Vagina (tissue), 2 donors: Measurements from ENCODE around the gene CD63. TPM values are rescaled to one million over a fixed set of nuclear protein-coding genes. Genes with fewer than 3 reads are reported as not detected.

Experiments
- DNase-seq, 2 donors: peaks; one replicate each; pipeline ENCODE4 v3.0.0-alpha.2; 2017; ENCODE audit errors: extremely low spot score in 2 of 2
- H3K27ac ChIP-seq: fragments of 200-600 bp; sonication (generic); one replicate; pipeline ENCODE4 v1.5.1; 2019
- H3K27me3 ChIP-seq: fragments of 200-600 bp; sonication (generic); one replicate; pipeline ENCODE4 v1.5.1; 2019
- H3K36me3 ChIP-seq, 2 donors: fragments of 200-600 bp; sonication (generic); one replicate each; pipeline ENCODE4 v1.5.1; 2017 to 2019
- H3K4me1 ChIP-seq: fragments of 200-600 bp; sonication (generic); one replicate; pipeline ENCODE4 v1.5.1; 2019
- H3K4me3 ChIP-seq, 2 donors: fragments of 200-600 bp; sonication (generic); 1 replicate in 1 of 2; 2 replicates in 1 of 2; pipeline ENCODE4 v1.5.1; 2016 to 2019
- H3K9me3 ChIP-seq: fragments of 200-600 bp; sonication (generic); one replicate; pipeline ENCODE4 v1.5.1; 2019
- POLR2A ChIP-seq, 2 donors: fragments of 450-650 bp; IDR thresholded peaks; one replicate each; pipeline ENCODE4 v1.6.1; 2017; ENCODE audit warnings: antibody characterized with exemption in 2 of 2, mild to moderate bottlenecking in 2 of 2, moderate library complexity in 2 of 2
- POLR2AphosphoS5 ChIP-seq, 2 donors: sonication (generic); formaldehyde crosslinking; IDR thresholded peaks; one replicate each; pipeline ENCODE4 v1.9.0; 2017; ENCODE audit warnings: antibody characterized with exemption in 2 of 2, mild to moderate bottlenecking in 2 of 2, low read depth in 1 of 2; ENCODE audit not compliant: insufficient read depth in 1 of 2
- intact Hi-C: fragments of 100-400 bp; cut with DNase I; formaldehyde crosslinking; loops from one replicate; pipeline ENCODE4 v1.15.1; 2023
- total RNA-seq: library from RNA; depleted of rRNA; stranded (reverse); fragments of >200 nt; gene quantifications from one replicate; pipeline ENCODE4 v1.2.3, GENCODE V29; 2016
- TF ChIP-seq, protein P1 (sequence below), 3 experiments: fragments of 450-650 bp in 2 of 3; fragments of 200-600 bp in 1 of 3; sonication (generic) in 1 of 3; IDR thresholded peaks; one replicate each; pipeline ENCODE4 v1.5.1; 2017 to 2019; ENCODE audit warnings: antibody characterized with exemption in 3 of 3, mild to moderate bottlenecking in 2 of 3, moderate library complexity in 2 of 3

The CD63 gene
- total RNA-seq, 1 donor from 2014 or later, result 568 TPM

DNA sequence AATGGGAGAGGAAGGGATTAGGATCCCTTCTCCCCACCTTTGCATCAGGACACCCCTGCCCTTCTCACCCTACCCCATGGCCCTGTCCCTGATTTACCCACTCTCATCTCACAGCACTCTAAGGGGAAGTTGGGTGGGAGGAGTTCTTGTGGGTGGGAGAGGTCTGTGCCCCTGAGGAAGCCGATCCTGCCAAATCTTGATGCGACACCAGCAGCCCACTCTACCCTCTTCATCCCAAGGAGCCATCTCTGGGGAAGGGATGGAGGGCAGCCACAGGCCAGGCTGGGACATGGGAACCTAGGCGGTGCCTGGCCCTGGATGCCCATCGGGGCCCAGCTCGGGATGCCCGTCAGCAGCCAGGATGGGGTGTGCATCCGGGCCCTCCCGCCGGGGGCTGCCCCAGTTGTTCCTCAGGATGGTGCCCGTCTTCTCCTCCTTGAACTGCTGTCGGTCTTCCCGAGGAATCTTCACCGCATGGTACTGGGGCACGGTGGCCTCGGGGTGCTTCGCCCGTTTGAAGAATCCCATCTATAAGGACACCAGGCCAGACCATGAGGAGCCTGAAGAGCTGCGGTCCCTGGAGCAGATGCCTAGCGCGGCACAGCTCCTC lies 43.9 kb downstream of the CD63 start:
- Histone ChIP-seq H3K4me1 (peaks cover 12% of the 10 kb centered on the region), H3K4me3 (no peak overlapping the region), H3K9me3 (no peaks in the 10 kb centered on the region), H3K27ac (no peak overlapping the region), H3K36me3 (no peaks in the 10 kb centered on the region), H3K27me3 (no peaks in the 10 kb centered on the region)
- DNase-seq, result no peak
- TF ChIP-seq, protein P1, sequence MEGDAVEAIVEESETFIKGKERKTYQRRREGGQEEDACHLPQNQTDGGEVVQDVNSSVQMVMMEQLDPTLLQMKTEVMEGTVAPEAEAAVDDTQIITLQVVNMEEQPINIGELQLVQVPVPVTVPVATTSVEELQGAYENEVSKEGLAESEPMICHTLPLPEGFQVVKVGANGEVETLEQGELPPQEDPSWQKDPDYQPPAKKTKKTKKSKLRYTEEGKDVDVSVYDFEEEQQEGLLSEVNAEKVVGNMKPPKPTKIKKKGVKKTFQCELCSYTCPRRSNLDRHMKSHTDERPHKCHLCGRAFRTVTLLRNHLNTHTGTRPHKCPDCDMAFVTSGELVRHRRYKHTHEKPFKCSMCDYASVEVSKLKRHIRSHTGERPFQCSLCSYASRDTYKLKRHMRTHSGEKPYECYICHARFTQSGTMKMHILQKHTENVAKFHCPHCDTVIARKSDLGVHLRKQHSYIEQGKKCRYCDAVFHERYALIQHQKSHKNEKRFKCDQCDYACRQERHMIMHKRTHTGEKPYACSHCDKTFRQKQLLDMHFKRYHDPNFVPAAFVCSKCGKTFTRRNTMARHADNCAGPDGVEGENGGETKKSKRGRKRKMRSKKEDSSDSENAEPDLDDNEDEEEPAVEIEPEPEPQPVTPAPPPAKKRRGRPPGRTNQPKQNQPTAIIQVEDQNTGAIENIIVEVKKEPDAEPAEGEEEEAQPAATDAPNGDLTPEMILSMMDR (IDR thresholded peaks at IDR 0.05), result no peak
- no peak for TF ChIP-seq POLR2A (IDR thresholded peaks at IDR 0.05)
- intact Hi-C loops, result no loop called here

DNA sequence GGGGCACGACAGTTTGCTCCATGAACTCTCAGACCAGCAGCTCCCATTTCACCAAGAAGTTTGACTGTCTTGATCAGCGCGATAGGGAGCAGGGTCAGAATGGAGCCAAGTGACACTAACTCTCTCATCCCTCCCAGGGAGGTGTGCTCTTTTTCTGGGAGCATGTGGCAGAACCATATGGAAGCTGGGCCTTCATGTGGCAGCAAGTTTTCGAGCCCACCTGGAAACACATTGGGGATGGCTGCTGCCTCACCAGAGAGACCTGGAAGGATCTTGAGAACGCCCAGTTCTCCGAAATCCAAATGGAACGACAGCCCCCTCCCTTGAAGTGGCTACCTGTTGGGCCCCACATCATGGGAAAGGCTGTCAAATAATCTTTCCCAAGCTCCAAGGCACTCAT lies 45.1 kb downstream of the CD63 start:
- intact Hi-C loops, result no loop called here
- Histone ChIP-seq H3K27ac (no peak overlapping the region), H3K27me3 (no peaks in the 10 kb centered on the region), H3K9me3 (no peaks in the 10 kb centered on the region), H3K4me3 (no peak overlapping the region), H3K4me1 (peaks cover 12% of the 10 kb centered on the region), H3K36me3 (no peaks in the 10 kb centered on the region)
- DNase-seq, result no peak
- TF ChIP-seq POLR2AphosphoS5 (IDR thresholded peaks at IDR 0.05; ENCODE audit: insufficient read depth in 1 of 2, low read depth in 1 of 2), result no peak
- no peak for TF ChIP-seq POLR2A (IDR thresholded peaks at IDR 0.05)

DNA sequence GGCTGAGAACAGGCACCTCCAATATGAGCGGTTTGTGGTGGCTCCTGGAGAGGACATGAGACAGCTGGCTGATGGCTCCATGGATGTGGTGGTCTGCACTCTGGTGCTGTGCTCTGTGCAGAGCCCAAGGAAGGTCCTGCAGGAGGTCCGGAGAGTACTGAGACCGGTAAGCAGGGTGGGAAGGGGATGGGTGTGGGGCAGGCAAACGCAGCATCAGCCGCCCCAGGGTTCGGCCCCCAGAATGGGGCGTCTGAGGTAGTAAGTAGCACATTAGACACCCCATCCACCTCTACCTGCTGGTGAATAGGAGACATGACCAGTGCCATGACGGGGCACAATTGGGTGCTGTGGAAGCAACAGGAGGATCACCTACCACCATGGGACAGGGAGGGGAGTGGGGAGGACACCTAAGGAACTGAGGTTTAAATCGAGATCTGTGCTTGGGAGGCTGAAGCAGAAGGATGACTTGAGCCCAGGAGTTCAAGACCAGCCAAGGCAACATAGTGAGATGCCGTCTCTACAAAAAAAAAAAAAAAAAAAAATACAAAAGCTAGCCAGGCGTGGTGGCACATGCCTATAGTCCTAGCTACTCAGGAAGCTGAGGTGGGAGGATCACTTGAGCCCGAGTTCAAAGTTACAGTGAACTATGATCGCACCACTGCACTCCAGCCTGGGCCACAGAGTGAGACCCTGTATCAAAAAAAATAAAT lies 46.6 kb downstream of the CD63 start:
- intact Hi-C loops, result no loop called here
- Histone ChIP-seq H3K36me3 (no peaks in the 10 kb centered on the region), H3K4me3 (no peak overlapping the region), H3K9me3 (no peaks in the 10 kb centered on the region), H3K4me1 (peaks cover 12% of the 10 kb centered on the region), H3K27me3 (no peaks in the 10 kb centered on the region), H3K27ac (no peak overlapping the region)
- TF ChIP-seq POLR2AphosphoS5 (IDR thresholded peaks at IDR 0.05; ENCODE audit: insufficient read depth in 1 of 2, low read depth in 1 of 2), result no peak
- no peak for TF ChIP-seq POLR2A (IDR thresholded peaks at IDR 0.05)
- TF ChIP-seq, protein P1 (IDR thresholded peaks at IDR 0.05), result no peak
- no peak for DNase-seq

DNA sequence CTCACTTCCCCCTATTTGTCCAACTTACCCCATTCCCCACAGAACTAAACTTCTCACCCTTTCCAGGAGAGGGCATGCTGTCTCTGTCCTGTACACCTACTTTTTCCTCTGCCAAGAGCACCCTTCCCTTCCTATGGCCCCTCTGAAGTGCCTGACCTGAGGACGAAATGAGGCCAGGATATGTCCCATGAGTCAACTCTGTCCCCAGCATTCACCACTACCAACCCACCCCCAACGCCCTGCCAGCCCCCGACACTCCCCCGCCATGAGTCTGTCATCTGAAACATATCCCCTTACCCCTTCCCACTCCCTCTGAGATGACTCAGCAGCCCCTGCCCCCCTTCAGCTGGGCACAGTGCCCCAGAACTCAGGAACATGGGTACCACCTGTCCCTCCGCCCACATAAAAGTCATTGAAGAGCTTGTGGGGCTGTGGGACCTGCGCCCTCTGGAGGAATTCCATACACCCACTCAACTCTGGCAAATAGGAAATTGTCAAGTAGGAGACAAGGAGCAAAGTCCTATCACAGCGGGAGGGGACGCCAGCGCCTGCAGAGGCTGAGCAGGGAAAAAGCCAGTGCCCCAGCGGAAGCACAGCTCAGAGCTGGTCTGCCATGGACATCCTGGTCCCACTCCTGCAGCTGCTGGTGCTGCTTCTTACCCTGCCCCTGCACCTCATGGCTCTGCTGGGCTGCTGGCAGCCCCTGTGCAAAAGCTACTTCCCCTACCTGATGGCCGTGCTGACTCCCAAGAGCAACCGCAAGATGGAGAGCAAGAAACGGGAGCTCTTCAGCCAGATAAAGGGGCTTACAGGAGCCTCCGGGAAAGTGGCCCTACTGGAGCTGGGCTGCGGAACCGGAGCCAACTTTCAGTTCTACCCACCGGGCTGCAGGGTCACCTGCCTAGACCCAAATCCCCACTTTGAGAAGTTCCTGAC lies 47.4 kb downstream of the CD63 start:
- Histone ChIP-seq H3K27ac (no peak overlapping the region), H3K36me3 (no peaks in the 10 kb centered on the region), H3K9me3 (no peaks in the 10 kb centered on the region), H3K4me1 (peaks cover 12% of the 10 kb centered on the region), H3K4me3 (no peak overlapping the region), H3K27me3 (no peaks in the 10 kb centered on the region)
- intact Hi-C loops, result no loop called here
- no peak for DNase-seq
- TF ChIP-seq, protein P1 (IDR thresholded peaks at IDR 0.05), result no peak
- TF ChIP-seq POLR2A (IDR thresholded peaks at IDR 0.05), result no peak
- TF ChIP-seq POLR2AphosphoS5 (IDR thresholded peaks at IDR 0.05; ENCODE audit: insufficient read depth in 1 of 2, low read depth in 1 of 2), result no peak

DNA sequence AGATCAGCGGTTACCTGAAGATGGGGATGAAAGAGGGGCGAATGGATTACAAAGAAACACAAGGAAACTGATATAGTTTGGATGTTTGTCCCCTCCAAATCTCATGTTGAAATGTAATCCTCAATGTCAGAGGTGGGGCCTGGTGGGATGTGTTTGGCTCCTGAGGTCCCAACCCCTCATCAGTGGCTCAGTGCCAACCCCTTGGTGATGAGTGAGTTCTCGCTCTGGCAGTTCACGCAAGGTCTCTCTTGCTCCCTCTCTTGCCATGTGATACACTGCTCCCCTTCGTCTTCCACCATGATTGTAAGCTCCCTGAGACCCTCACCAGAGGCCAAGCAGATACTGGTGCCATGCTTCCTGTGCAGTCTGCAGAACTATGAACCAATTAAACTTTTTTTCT lies 49.1 kb downstream of the CD63 start:
- no peak for TF ChIP-seq POLR2AphosphoS5 (IDR thresholded peaks at IDR 0.05; ENCODE audit: insufficient read depth in 1 of 2, low read depth in 1 of 2)
- TF ChIP-seq POLR2A (IDR thresholded peaks at IDR 0.05), result no peak
- TF ChIP-seq, protein P1 (IDR thresholded peaks at IDR 0.05), result no peak
- intact Hi-C loops, result no loop called here
- Histone ChIP-seq H3K36me3 (no peaks in the 10 kb centered on the region), H3K4me3 (no peak overlapping the region), H3K27me3 (no peaks in the 10 kb centered on the region), H3K4me1 (peaks cover 12% of the 10 kb centered on the region), H3K9me3 (no peaks in the 10 kb centered on the region), H3K27ac (no peak overlapping the region)
- no peak for DNase-seq
